Coronary artery (tissue), 2 donors: ENCODE results near the gene ERH.

Experiments
- DNase-seq: peaks from one replicate; pipeline ENCODE4 v3.0.0-alpha.2; 2017; ENCODE audit warnings: low spot score
- H3K27ac ChIP-seq, 2 donors: fragments of 200-600 bp; sonication (generic); one replicate each; pipeline ENCODE4 v1.5.1; 2016 to 2019
- H3K4me3 ChIP-seq: fragments of 200-600 bp; sonication (generic); 2 replicates; pipeline ENCODE4 v1.5.1; 2016; ENCODE audit warnings: mild to moderate bottlenecking, moderate library complexity
- TF ChIP-seq, protein P1 (sequence below): fragments of 200-600 bp; sonication (generic); IDR thresholded peaks from one replicate; pipeline ENCODE4 v1.5.1; 2019; ENCODE audit warnings: antibody characterized with exemption

ERH gene

GRCh38 chr14:69366069-69366468 lies 32.0 kb downstream of the ERH start:
- DNase-seq: no peak
- TF ChIP-seq, protein P1, sequence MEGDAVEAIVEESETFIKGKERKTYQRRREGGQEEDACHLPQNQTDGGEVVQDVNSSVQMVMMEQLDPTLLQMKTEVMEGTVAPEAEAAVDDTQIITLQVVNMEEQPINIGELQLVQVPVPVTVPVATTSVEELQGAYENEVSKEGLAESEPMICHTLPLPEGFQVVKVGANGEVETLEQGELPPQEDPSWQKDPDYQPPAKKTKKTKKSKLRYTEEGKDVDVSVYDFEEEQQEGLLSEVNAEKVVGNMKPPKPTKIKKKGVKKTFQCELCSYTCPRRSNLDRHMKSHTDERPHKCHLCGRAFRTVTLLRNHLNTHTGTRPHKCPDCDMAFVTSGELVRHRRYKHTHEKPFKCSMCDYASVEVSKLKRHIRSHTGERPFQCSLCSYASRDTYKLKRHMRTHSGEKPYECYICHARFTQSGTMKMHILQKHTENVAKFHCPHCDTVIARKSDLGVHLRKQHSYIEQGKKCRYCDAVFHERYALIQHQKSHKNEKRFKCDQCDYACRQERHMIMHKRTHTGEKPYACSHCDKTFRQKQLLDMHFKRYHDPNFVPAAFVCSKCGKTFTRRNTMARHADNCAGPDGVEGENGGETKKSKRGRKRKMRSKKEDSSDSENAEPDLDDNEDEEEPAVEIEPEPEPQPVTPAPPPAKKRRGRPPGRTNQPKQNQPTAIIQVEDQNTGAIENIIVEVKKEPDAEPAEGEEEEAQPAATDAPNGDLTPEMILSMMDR: no peak
- H3K27ac ChIP-seq: no peak overlapping the region
- H3K4me3 ChIP-seq: no peak overlapping the region

DNA sequence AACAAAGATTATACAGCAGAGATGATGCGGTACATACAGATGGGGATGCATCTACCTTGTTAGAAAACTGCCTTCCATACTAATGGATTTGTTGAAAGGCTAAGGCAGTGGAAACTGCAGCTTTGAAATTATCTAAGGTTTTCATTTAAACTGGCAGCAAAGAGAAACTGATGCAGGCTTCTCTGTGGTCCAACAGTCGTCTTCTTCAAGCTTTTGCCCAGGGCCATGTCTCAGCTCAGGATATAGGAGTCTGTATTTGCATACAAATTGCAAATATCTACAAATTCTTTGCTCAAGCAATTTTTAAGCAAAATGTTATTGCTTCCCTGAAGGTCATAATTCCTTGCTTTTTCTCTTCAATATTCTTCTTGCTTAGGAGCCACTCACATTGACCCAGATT lies 33.7 kb downstream of the ERH start:
- no peak overlapping the region for H3K27ac ChIP-seq
- no peak for DNase-seq
- H3K4me3 ChIP-seq: no peak overlapping the region
- TF ChIP-seq, protein P1: no peak

GRCh38 chr14:69363964-69364363 lies 34.1 kb downstream of the ERH start:
- TF ChIP-seq, protein P1: no peak
- Histone ChIP-seq H3K4me3 (no peak overlapping the region), H3K27ac (no peak overlapping the region)
- no peak for DNase-seq

- TF ChIP-seq, protein P1: peak; percentile 30
- no peak overlapping the region for H3K4me3 ChIP-seq
- no peak for DNase-seq
- H3K27ac ChIP-seq: no peak overlapping the region
These were observed 35.0 kb downstream of the ERH start for GRCh38 chr14:69363055-69363454.

DNA sequence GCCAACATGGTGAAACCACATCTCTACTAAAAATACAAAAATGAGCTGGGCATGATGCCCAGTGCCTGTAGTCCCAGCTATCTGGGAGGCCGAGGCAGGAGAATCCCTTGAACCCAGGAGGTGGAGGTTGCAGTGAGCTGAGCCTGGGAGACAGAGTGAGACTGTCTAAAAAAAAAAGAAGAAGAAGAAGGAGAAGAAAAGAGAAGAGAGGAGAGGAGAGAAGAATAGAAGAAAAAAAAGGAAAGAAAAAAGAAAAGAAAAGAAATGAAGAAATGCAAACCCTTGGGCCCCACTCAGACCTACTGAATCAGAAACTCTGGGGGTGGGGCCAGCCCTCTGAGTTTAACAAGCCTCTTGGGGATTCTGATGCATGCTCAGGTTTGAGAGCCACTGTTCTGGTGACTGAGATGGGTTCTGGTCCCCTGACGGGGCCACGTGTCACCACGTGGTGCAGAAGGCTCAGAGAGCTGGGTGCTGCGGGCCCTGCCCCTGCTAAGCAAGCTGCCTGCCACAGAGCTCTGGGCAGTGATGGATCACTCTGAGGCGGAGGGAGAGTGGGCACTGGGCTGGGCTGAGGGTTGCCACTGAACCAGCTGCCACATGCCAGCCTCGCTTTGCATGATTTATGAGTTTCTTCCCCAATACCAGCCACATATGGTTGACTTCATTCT lies 37.5 kb downstream of the ERH start:
- TF ChIP-seq, protein P1: no peak
- DNase-seq: no peak
- no peak overlapping the region for H3K4me3 ChIP-seq
- no peak overlapping the region for H3K27ac ChIP-seq

- TF ChIP-seq, protein P1: no peak
- no peak for DNase-seq
- Histone ChIP-seq H3K27ac (no peak overlapping the region), H3K4me3 (no peak overlapping the region)
These were observed 39.1 kb downstream of the ERH start for GRCh38 chr14:69358966-69359365.

- DNase-seq: no peak
- no peak overlapping the region for H3K27ac ChIP-seq
- TF ChIP-seq, protein P1: no peak
- H3K4me3 ChIP-seq: no peak overlapping the region
These were observed 39.7 kb downstream of the ERH start for GRCh38 chr14:69358233-69358963.
